Kidney capillary endothelial cell (primary cell): ENCODE results near the gene ZNF32.
"Not testable (repeated sequence)": the region's sequence is repeated elsewhere in the genome, so short reads cannot be mapped to it uniquely, and the experiment has no call there.

ENCODE experiments used
- DNase-seq: peaks from one replicate; pipeline ENCODE4 v3.0.0-alpha.2; 2018; ENCODE audit warnings: low spot score

Gene ZNF32

DNA sequence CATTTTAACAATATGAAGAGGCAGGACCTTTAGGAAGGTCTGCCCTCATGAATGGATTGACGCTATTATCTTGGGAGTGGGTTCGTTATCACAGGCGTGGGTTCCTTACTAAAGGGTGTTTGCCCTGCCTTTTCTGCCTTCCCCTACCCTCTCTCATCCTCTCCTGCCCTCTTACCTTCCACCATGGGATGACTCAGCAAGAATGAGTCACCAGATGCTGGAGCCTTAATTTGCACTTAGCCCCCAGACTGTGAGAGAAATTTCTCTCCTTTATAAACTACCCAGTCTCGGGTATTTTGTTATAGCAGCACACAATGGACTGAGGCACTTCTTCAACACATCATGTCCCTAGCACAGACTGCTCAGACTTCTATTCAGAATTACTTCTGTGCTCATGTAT is 31.4 kb upstream of the ZNF32 start:
- DNase-seq = no peak

DNA sequence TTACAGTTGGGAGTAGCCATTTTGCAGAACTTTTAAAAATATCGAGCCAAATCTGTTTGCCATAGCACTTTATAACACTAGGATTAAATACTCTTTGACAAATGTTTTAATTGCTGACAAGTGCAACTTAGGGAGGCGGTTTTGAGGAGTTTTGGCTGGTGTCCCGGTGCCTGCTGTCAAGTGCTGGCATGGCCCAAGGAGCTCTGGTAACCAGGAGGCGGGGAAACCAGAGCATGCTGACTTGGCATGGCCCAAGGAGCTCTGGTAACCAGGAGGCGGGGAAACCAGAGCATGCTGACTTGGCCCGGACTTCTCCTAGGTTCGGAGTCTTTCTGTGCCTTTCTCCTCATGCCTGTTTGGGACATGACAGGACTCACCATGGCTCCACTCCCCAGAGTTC is 30.8 kb upstream of the ZNF32 start:
- no peak for DNase-seq

DNA sequence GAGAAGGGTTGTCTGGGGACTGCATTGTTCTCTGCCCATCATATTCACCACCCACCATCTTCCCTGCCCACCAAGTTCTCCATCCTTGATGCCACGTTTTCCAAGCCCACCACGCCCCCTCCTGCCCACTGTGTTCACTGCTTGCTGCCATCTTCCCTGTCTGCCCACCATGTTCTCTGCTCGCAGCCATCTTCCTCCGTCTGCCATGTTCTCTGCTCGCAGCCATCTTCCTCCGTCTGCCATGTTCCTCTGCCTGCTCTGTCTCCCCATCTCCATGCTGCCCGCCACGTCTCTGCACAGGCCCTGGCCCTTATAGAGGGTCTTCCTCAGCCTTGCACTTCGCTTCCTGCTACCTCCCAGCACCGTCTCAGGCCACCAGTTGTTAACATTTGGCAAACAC is 30.0 kb upstream of the ZNF32 start:
- DNase-seq = no peak

DNA sequence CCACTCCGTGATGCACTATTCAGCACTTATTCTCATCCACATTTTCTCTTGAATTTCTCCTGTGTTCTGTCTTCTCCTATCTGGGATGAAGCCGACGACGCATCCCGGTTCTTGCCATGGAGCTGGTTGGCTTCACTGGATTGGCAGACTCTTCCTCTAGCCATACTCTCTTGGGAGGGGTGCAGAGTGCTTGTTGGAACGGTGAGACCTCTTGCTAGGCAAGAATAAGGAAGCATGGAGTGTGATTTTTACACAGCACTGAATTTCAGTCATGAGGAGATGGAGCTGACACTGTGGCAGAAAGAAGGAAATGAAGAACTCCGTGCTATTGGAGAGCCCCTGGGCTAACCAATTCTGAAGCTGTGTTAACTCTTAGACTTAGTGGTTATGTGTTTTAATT is 28.2 kb upstream of the ZNF32 start:
- DNase-seq = no peak

DNA sequence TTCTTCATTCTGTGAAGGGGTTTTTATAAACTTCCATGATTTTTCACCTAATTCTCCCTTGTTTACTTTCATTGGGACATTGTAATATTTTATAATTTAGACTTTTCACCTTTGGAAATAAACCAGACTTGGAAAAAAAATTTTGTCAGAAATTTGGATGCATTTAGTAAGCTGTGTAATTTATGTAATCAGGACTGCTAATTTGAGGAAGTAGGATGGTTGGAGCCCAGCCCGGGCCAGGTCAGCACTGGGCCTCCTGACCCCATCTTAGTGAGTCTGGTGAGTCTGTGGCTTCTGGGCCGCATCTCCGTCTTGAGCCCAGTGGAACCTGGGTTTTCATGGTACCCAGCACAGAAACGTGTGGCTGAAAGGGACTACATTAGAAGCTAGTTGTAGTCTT is 27.6 kb upstream of the ZNF32 start:
- DNase-seq = no peak

DNA sequence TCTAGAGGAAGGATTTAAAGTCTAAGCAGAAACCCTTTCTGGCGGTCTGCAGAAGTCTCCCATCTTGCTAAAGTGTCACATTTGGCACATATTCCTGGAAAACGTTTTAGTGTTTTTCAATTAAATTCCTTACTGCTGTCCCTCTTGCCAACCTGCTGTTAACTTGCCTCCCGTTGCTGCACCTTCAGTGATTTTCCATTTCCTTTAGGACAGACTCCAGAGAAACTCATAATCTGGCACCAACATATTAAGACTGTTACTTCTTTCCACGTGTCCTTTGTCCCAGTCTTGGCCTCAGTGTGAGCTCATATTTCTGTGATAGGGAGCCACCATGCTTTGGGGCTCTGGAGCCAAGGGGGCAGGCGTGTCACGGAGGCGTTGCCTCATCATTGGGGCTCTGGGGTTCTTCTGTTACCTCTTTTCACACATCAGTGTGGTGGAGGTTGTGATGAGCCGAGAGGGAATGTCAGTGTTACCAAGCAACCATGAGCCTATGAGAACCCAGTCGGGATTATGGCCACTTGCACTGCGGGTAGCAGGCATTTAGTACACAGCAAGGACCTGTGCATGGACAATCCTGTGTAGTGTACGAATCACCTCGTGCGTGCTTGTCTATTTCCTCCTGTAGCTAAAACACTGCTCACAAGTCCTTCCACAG is 26.0 kb upstream of the ZNF32 start:
- DNase-seq = no peak

DNA sequence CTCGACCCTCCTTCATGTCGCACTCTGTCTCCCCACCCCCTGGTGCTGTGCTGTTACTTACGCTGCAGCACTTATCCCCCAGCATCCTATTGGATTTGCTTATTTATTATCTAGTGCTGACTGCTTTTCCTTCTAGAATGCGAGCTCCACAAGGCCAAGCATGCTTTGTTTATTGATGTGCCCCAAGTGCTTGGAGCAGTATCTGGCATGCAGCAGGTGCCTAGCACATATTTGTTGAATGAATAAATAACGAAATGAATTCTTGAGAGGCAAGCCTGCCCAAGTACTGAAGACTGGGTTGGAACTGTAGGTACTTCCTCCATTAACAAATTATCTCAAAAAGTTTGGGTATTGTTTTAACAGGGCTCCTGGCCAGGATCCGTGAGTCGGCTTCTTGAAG is 24.8 kb upstream of the ZNF32 start:
- DNase-seq = no peak

DNA sequence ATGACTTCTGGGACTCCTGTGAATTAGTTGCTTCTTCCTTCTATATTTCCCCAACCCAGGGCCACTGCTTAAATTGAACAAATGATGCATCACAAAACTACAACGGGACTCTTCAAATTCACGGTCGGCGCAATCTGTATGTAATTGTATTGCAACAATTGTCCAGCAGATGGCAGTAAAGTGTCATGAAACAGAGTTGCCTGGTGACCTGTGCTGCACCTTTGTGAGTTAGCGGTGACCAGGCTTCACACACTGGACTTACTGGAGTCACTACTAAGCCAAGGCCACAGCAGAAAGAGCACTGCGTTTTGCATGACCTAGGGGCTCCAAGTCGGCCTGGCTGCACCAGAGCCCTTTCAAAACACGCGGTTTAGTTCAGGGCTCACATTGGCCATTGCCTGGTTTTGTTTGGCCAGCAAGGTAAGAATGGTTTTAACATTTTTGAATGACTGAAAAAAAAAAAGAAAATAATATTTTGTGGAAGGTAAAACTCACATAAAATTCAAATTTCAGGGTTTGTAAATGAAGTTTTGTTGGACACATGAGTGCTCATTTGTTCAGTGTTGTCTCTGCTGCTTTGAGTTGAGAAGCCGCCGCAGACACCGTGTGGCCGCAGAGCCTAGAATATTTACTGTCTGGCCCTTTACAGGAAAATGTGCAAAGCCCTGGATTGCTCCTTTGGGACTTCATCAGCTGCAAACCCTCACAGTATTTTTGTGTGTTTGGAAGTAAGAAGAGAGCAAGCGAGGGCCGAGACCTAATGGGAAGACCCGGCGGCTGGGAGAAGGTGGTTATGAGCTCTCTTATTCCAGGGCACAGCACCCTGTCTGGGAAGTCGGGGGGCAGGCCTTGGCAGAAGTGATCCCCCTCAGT is 23.2 kb upstream of the ZNF32 start:
- DNase-seq = peak; percentile 76

DNA sequence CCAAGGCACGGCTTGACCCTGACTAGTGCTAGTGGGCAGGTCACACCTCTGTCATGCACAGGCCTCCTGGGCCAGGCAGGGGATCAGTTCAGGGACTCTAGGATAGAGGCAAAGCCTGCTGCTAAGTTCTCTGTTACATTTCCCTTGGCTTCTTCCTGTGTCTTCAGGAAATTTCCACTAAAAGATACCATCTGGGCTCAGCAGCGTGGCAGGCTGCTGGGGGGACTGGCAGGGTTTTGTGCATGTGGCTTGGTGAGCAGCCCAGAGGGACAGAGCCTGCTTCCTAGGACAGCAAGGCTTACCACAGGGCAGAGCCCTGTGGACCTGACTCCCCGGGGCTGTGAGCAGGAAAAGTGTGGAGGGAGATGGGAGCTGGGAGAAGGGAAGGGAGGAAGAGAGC is 20.7 kb upstream of the ZNF32 start:
- no peak for DNase-seq

DNA sequence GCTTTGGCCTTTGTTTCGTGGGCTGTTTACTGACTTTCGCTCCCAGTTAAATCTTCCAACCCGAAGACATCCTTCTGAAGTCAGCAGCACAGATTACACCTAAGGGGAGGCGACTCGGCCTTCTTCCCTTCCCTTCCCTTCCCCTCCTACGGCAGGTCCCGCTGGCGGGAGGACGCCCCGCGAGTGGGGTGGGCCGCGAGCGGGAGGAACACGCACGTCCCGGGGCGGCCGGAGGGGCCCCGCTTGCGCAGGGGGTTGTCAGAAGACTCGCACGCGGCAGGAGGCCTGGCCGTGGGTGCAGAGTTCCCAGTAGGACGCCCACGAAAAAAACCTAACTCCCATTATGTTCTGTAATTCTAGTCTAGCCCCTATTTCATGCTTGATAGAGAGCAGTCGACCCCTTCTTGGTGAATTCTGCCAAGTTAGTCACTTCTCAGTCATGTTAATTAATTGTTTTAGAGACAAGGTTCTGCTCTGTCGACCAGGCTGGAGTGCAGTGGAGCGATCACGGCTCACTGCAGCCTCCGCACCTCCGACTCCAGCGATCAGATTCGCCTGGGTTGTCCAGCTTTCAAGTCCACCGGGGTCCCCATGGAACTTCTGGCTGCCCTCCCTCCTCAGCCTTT is 19.2 kb upstream of the ZNF32 start:
- no peak for DNase-seq

DNA sequence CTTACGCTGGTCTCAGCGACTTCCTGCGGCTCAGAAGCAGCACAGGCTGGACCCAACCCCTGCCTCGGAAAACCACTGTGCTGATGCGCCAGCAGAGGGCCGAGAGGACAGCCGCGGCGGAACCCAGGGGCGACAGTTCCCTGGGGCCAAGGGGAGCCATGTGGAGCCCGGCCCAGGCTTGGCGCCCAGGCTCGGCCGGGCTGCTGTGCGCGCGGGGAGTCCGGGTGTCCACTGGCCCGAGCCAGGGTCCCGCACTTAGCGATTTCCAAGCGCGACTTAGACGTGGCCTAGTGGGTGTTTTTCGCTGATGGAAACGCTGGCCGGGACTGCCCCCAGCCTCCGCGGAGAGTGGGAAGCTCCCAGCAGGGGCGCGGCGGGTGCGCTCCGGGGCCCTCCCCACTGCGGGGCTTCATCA is 18.6 kb upstream of the ZNF32 start:
- peak; percentile 33 for DNase-seq

DNA sequence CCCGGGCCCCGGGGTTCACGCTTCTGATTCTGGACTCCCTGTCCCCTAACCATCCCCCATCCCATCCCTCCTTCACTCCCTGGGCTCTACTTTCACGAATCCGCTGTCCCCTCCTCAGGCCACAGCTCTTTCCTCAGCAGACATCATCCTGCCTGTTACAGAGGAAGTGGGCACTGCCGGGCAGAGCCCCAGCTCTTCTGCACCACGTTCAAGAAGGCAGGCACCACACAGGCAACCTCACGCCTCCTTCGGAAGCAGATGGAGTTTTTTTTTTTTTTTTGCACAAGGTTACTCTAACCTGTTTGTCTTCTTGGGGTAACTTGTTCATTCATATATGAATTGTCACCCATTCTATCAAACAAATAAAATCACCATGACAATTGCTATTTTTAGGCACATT is 17.9 kb upstream of the ZNF32 start:
- no peak for DNase-seq

DNA sequence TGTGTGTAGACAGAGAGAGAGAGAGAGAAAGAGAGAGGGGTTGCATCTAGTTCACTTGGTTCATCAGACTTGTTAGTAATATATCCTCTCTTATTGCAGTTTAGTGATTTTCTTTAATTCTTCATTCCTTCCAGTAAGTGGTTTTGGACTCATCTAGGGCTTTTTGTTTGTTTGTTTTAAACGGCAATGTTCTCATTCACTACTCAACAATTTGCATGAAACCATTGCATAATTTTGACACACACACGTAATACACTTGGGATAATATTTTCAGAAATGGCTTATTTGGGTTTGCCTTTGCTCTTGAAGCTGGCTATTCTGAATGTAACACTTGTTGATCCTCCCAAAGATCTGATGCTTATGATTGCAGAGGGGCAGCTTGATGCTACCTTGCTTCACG is 16.4 kb upstream of the ZNF32 start:
- DNase-seq = no peak

DNA sequence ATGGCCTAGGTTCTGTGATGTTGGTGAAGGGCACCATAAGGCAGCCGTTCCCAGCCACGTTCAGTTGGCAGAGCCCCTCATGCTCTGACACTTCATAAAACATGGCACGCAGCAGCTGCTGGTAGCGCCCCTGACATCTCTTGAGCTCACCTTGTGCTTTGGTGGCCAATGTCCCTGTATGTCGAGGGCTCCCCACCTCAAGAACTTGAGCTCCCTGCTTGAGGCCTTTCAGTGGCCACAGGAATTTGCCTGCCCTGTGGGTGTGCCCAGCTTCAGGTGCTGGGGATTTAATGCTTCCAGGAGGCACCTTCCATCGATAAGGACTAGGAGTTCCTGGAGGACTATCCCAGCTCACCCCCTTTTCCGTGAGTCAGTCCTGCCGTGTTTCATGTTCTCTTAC is 9.5 kb upstream of the ZNF32 start:
- no peak for DNase-seq

DNA sequence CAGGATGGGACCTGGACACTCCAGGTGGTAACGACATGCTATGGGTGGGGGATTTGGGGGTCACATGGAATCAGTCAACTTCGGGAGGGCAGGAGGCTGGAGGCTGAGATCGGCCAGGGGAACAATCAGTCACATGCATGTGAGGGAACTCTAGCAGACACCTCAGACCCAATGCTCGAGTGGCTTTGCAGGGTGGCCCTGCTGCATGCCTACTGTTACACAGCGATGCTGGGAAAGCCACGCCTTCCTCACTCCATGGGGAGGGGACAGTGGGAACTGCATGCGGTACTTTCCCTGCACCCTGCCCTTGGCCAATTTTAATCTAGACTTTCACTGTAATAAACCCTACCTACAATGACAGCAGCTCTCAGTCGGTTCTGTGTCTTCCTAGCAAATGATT is 6.6 kb upstream of the ZNF32 start:
- no peak for DNase-seq

DNA sequence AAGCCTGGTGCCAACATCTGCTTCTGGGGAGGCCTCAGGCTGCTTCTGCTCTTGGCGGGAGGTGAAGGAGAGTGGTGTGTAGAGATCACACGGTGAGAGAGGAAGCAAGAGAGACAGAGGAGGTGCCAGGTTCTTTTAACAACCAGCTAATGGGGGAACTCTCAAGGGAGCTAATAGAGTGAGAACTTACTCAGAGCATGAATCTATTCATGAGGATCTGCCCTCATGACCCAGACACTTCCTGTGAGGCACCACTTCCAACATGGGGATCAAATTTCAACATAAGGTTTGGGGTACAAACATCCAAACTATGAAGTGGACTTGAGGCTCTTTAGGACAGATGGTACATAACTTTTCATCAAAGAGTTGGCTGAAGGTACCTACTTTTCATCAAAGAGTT is 5.1 kb upstream of the ZNF32 start:
- no peak for DNase-seq

DNA sequence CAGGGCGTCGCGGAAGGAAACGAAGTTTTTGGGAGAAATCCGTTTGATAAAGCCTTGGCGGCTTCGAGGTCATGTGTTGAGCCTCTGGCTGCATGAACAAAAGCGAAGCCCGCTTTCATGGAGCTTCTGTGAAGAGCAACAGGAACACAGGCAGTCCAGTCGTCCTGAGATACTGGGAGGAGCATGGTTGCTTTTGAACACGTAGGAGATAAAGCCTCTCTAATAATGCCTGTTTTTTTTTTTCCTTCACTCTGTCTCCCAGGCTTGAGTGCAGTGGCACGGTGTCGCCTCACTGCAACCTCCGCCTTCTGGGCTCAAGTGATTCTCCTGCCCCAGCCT is 473 bp upstream of the ZNF32 start:
- DNase-seq = no peak

DNA sequence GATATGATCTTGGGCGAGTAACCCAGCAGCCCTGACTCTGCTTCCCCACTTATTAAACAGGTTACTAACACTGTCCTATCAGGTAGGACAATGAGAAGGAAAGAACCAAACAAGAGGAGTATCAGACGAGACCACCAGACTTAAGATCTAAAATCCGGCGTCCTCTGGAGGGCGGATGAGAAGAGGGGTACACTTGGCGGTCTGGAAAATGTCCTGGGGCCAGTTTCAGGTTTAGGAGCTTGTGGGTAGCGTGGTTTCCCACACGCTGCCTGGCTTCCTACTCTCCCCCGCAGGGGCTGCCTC is 635 bp downstream of the ZNF32 start:
- DNase-seq = no peak

DNA sequence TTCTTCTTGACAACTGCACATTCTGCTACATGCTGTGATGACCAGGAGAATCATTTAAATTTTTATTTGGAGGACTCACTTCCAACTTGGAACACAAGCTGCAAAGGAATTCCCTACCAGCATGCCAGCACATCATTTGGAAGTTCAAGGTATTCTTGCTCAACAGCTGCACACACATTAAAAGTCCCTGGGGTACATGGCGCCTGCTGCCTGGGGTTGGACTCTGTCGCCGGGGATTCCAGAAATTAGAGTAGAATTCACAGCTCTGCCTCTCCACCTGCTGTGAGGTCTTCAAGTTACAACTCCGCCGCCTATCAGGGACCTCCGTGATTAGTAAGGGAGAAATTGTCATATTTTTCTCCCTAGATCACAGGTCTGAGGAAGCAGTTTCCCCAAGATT is 1.1 kb downstream of the ZNF32 start:
- DNase-seq = no peak

DNA sequence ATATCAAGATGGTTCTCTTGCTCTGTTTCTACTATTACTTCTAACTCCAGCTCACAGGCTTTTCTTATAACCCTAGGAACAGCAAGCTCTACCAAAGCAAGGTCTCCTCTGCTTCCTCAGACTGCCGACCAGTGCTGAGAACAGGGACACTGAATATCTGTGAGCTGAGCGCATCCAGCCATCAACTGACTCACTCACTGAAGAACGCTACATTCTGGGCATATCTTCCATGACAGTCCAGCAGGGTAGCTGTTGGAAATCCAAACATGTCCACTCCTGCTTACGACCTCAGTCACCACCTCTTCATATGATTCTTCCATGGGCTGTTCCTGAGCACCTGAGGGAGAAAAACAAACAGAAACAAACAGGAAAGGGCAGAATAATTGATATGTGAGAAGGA is 2.8 kb downstream of the ZNF32 start:
- DNase-seq = no peak

DNA sequence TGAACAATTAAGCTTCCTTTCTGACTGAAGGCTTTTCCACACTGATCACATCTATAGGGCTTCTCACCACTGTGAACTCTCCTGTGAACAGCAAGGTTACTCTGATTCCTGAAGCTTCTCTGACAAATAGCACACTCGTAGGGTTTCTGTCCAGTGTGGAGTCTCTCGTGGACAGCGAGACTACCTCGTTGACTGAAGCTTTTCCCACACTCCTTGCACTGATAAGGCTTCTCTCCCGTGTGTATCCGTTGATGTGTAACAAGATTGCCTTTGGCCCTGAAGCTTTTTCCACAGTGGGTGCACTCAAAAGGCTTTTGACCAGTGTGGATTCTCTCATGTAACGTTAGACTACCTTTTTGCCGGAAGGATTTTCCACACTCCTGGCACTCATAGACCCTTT is 4.4 kb downstream of the ZNF32 start:
- no peak for DNase-seq

DNA sequence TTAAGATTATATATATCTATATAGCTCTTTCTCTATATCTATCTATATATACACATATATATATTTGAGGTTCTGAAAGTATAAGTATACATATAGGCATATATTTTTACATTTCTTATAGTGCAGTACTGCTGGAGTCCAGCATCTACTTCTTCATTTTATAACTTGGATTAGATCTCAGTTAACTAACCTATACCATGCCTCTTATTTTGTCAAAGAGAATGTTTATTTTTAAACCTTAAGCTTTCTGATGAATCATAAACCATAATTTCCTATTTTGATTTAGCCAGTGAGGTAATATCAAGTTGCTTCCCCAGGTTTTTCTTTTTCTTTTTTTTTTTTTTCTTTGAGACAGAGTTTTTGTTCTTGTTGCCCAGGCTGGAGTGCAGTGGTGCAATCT is 8.1 kb downstream of the ZNF32 start:
- no peak for DNase-seq

DNA sequence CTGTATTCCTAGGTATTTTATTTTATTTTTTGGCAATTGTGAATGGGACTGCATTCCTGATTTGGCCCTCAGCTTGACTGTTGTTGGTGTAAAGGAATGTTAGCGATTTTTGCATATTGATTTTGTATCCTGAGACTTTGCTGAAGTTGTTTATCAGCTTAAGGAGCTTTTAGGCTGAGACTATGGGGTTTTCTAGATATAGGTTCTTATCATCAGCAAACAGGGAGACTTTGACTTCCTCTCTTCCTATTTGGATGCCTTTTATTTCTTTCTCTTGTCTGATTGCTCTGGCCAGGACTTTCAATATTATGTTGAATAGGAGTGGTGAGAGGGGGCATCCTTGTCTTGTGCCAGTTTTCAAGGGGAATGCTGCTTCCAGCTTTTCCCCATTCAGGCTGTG is 12.9 kb downstream of the ZNF32 start:
- not testable (repeated sequence) for DNase-seq

DNA sequence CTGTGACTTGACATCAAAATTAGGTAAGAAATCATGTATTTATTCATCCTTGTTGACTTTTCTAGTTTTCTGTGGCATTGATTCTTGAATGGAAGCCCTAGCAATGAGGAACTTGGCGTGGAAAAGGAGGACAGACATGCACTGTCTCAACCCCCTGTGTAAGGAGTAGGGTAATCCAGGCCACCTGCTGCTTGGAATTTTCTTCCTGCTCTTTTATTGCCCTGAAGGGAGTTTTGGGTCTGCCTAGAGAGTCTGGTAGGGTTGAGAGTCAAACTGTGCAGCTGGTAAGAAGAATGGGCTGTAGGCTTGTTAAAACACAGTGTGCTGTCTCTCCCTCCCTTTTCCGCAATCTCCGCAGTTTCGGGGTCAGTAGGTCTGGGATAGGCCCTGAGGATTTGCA is 19.7 kb downstream of the ZNF32 start:
- DNase-seq = no peak
